GM15510 (cell line): Measurements from ENCODE around the gene COL21A1.

Experiments used
- POLR2A ChIP-seq: IDR thresholded peaks from 3 replicates; pipeline ENCODE4 v1.6.1; 2011; ENCODE audit warnings: borderline replicate concordance; ENCODE audit not compliant: insufficient read length; ENCODE audit errors: extremely low read depth

The COL21A1 gene

DNA sequence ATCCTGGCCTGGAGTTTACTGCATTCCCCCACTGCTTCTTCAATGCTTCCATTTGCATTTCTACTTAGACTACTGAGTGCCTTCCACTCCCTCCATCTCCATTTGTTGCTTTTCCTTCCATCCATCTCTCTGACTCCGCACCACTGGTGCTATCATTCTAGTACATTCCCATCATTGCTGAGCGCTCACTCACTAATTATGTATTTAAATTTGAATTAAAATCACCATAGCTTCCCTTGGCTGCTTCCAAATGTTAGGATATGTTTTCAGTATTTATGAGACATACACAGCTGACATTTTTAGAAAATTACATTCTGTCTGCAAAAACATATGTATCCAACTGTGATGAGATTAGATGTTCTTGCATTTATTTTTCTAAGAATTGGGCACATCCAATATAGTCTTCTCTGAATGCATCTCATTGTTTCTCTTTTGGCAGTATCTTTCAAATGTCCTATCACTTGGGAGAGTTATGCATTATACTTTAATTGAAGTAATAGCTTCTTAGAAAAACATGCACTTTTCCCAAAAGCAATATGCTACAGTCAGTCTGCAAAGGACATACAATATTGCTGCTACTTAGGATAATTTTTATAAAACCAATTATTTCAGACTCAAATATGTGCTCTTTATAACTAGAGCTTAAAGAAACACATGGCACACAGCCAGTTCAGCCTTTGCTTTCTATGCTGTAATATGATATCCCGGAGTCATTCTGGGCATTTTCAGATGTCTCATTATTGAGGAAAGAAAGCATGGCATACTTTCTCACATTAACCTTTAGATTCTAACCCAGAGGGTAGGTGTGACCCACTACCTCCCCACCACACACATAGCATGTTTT lies 12.1 kb upstream of the COL21A1 start:
- no peak for TF ChIP-seq POLR2A

DNA sequence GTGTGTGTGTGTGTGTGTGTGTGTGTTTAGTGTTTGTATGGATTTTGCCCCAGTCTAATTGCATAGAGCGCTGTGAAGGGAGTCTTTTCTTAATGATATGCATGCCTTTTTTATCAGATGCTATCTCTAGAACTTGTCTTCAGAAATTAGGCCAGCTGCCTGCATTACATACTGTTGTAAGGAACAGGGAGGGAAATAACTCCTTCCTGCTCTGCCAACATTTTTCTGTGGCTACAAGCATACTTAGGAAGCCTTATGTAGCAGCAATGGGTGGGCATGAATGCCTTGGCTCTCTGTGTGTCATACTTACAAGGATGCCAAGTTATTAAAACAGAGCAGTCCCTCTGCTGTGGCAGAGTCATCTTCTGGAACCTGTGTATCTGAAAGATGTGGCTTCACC lies 8.0 kb upstream of the COL21A1 start:
- TF ChIP-seq POLR2A = no peak

DNA sequence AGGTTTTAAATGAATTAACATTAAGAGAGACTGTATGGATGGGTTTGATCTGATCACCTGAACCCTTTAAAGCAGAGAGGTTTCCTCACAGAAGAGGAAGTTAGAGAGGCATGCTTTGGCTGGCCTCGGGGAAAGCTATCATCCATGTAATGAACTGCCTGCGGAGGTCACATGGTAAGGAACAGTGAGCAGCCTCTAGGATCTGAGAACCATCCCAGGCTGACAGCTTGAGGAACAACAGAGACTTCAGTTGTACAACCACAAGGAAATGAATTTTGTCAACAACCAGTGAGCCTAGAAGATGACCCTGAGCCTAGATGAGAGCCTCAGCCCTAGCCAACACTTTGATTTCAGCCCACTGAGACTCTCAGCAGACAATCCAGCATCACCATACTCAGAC lies 2.9 kb upstream of the COL21A1 start:
- TF ChIP-seq POLR2A = no peak

DNA sequence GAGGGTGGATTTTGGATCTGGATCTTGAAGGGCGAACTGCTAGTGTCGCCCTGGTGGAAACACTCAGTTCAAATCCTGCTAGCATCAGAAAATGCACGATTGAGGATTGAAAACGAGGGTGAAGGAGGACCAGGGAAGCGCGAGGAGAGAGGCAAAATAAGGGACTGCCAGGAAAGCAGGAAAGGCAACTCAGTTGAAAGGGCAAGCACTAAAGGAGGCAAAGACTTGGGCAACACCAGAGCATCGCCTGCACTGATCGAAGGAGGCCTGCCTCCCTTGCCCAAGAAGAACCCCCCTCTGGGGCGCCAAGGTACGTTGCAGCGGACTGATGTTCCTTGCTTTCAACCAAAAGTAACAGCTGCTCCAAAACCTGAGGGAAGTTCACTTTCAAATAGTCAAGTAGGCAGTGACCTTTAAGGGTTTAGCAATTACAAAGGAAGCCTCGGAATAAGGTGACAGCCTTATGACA lies 308 bp upstream of the COL21A1 start:
- no peak for TF ChIP-seq POLR2A

DNA sequence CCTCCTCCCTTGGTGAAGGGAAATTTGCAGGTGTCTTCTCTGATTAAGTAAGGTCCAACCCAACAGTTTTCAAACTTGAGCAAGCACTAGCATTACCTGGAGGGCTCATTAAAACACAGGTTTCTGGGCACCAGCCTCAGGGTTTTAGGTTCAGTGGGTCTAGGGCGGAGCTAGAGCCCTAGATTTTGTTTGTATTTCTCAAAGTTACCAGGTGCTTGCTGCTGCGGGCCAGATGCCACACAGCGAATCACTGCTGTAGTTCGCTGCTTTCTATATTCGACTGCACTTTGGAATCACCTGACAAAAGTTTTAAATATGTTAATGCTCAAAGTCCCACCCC lies 869 bp downstream of the COL21A1 start:
- no peak for TF ChIP-seq POLR2A

DNA sequence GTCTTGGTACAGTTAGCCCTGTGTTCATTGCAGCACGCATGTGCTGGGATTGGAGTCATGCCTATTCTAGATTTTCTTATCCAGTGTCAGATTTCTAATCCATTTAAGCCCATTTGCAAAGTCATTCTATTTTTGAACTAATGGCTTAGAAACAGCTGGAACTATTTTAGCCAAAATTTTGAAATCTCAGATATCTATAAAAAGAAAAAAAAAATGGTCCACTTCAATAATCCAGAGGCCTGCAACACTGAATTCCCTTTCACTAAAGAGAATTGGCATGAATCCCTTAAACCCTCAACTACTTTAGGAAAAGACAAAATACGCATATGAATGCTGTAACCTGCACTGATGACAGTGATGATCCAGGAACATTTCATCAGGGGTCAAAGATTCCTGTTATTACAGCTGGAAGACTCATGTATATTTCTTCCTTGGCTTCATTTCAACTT lies 1.5 kb downstream of the COL21A1 start:
- no peak for TF ChIP-seq POLR2A

DNA sequence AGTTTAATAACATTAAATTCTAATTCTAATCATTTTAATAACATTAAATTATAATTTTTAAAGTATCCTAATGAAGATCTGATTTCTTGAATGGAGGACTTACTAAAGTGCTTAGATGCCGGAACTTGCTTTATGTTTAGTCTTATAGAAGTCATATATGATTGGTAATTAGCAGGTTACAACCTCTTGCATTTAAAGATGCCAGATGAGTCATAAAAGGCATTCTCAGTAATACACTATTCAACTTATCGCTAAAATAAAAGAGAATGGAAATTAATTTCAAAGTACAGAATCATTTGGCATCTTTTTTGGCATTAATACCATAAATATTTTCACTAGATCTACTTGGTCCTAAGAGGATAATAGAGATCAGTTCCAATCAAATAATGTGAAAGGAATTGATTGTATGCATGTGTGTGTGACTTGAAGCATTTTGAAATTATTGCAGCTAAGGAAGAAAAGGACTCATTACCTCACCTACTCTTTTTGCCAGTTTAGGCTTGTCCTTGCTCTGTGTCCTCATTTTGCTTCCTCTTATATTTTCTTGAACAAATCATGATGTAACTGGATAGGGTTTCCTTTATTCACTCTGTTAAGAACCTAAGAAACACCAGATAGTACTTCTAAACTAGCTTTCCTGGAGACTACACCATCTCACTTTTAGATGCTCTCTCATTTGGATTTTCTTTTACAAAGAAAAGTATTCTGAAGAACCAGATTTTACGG lies 2.7 kb downstream of the COL21A1 start:
- TF ChIP-seq POLR2A = no peak

DNA sequence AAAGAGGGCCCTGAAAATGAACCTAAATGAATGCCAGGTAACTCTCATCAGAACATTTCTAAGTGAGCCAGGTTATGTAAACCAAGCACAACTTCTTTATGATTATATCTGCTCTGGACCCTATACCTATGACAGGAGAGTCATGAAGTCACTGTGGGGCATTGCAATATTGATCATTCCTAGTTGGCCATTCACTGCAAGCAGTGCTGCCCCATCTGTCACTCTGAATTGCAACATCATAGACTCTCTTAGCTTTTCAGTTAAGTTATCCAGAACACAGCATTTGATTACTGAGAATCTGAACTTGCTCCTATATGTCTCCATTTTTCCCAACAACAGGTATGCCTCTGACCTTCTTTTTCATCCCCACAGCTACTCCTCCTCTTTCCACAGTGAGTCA lies 3.3 kb downstream of the COL21A1 start:
- TF ChIP-seq POLR2A = no peak

DNA sequence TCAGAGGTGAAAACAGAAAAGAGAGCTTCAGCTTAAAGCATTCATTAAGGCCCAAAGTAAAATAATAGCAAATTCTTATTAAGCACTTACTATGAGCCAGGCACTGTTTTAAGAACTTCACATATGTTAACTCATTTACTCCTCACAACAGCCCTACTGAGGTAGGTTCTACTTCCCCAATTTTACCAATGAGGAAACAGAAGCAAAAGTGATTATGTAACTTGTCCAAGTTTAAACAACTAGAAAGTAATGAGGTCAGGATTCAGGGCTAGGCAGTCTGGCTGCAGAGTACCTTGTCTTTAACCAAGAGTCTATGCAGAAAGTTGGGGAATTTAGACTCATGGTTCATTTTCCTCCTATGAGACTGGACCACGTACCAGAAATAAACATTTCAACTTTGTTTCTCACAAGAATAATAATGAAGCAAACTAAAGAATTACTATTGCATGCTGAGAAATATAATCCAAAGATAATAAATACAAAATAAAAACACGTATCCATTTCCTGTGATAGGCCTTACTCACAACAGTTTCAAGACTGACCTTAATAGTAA lies 3.8 kb downstream of the COL21A1 start:
- no peak for TF ChIP-seq POLR2A

DNA sequence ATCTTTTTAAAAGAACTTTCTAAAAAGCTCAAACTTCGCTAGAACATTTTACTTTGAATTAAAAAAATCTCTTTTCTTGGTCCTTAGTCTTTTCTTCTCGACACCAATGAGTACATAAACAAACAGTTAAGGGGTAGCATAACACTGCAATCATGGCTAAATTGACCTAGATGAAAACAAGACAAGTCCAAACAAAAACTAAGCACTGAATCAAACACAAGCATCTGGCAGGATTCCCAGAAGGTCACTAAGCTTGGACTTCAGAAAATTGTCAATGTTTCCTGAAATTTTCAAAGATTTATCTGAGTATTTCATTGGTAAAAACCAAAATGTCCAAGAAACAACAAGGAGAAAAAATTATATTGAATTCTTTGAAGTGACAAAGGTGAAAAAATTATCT lies 5.0 kb downstream of the COL21A1 start:
- TF ChIP-seq POLR2A = no peak

DNA sequence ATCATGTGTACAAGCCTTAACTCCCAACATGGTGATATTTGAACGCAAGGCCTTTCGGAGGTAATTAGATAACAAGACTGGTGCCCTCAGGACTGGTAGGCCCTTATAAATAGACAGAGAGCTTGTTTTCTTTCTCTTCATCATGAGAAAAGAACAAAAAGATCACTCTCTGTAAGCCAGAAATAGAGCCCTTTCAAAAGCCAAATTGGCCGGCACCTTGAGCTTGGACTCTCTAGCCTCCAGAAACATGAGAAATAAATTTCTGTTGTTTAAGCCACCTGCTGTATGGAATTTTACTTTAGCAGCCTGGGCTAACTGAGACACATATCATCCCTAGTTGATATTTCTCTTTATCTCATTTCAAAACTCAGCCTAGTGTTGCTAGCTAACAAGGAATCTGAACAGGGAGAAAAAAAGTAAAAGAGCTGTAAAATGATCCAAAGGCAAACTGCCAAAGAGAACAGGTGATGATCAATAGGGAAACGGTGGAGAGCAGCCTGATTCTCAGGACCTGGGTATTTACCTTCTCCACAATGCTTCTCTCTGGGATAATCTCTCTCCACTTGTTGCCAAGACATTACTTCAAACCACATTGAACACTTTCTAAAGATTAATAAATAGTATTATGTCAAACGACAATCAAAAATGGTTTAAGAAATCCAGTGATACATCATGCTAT lies 6.1 kb downstream of the COL21A1 start:
- no peak for TF ChIP-seq POLR2A

DNA sequence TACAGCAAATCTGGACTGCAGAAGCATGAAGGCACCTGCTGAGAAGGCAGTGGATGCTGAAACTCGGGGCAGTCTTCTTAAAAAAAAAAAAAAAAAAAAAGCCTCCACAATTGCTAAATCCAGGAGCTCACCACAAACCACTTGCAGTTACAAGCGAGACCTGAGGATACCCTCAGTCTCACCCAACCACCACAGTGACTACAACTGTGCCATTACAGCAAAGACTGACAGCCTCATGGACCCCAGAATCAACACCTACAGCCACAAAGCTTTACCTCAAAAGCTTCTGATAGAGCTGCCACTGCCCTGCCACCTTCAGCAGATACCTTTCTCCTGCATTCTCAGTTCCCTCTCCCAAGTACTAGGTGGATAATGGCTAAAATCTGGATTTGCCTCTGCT lies 9.0 kb downstream of the COL21A1 start:
- no peak for TF ChIP-seq POLR2A

DNA sequence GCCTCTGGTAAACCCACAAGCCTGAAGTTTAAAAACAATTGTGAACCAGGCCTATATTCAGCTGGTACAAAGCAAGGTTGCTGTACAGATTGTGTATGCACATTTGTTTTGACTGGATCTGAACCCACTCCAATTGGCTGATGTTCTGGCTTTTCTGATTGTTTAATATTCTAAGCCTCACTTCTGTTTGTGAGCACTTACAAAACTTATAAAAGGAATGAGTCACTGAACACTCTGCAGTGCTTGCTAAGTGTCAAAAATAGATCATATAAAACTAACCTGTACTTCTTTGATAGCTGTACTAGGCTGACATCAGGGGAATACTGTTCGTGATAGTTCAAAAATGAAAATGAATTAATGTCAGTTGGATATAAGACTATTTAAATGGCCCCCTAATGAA lies 12.1 kb downstream of the COL21A1 start:
- TF ChIP-seq POLR2A = no peak

DNA sequence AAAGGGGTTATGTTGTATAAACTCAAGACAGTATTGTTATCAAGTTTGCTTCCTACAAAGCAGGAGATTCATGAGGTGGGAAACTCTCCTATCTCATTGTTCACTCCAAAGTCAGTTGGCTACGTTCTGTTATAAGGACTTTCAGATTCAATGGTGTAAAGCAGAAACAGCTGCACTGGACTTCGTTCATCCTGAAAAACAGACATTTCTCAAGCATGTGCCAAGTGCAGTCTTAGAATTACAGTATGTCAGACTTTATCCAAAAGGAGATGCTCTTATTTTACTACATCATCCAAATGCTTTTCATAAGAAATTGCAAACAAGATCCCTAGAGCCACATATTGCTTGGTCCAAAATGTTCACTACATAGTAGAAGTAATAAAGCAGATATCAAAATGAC lies 14.9 kb downstream of the COL21A1 start:
- TF ChIP-seq POLR2A = no peak

DNA sequence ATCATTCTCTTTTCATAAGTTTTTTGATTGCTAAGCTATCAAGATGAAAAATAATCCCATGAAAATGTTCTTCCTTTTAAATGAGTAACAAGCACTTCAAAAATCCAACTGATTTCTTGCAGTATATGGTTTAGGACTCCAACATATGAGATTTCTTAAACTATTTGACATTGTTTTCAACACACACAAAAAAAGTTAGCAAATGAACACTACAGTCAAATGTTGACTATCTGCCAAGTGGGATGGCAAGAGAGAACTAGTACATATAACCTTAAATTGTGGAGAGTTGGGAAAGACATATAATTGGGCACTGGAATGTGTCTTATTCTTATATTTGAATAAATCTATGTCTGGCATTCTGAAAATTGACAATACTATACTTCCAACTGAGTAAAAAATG lies 15.6 kb downstream of the COL21A1 start:
- TF ChIP-seq POLR2A = no peak
